ENCODE results near the gene HHIPL2.
A peak's percentile ranks its signal among the peaks of the same experiment; 100 is the strongest.

The HHIPL2 gene

DNA sequence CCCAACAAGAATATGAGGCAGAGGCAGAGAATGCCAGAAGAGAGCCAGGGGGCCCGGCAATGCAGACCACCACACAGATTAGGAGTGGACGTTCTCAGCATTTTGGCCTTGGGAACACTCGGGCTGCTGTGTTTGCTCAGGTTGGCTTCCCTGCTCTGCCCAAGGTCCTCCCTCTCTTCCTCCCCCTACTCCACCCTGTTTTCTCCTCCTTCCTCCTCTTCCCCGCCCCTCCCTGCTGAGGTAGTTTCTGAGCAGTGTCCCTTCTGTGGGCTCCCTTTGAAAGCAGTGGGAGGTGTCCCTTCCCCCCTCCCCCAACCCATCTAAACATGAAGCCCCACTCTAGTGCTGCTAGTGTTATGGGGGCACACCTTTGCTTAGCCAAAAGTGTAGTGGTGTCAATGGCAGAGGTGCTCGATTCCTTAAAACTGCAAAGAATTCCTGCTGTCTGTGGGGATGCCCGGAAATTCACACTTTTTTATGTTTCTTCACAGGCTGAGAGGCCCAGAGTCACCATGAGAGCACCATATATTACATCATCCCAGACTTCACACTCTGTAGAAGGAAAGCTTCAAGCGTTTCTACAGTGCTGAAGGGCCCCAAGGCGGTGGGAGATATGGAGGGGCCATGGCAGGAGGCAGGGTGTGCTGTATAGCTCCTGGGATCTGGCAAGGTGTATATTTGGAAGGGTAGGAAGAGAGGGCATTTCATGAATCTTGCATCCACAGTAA, at the start of gene HHIPL2:
HHIPL2 (minus strand) TSS at position 161 of the 728 bp plus-strand sequence; CDS start at position 101, 60 bp downstream.
- no peak for DNase-seq

DNA sequence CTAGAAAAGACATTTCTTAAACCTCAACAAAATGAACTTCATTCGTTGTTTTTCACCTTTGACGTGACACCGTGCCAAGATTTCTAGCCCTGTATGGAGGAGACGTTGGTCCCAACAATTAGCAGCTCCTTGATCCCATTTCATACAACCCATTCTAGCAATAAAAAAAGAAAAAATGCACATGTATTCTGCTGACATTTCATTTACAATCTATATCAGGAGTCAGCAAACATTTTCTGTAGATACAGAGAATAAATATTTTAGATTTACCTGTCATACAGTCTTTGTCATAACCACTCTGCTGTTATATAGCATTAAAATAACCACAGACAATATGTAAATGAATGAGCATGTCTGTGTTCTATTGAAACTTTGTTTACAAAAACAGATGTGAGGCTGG, 48.8 kb upstream of the HHIPL2 start:
- DNase-seq, result no peak

DNA sequence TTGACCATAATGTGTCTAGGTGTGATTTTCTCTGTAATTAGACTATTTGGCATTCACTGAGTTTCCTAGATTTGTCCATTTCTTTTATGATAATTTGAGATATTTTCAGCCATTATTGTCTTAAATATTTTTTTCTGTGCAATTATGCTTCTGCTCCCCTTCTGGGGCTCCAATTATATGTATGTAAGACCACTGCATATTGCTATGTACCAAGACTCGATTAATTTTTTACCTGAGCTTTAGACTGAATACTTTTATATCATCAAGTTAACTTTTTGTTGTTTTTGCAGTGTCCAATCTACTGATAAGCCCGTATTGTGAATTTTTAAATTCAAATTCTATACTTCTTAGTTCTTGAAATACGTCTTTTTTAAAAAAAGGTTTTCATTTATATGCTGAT, 46.9 kb upstream of the HHIPL2 start:
- DNase-seq, result no peak

DNA sequence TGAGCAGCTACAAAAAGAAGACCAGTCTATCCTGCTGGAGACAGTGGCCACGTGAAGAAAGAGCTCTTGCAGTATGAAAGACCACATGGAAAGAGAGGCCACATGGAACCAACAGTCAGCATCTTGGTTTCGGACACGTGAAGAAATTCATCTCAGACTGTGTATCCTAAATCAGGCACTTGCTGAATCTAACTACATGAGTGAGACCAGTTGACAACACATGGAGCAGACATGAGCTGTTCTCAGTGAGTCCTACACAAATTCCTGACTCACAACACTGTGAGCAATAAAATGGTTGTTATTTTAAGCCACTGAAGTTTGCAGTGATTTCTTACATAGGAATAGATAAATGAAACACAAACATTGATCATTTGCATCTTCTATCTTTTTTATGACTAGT, 44.3 kb upstream of the HHIPL2 start:
- DNase-seq, result peak; percentile 53

DNA sequence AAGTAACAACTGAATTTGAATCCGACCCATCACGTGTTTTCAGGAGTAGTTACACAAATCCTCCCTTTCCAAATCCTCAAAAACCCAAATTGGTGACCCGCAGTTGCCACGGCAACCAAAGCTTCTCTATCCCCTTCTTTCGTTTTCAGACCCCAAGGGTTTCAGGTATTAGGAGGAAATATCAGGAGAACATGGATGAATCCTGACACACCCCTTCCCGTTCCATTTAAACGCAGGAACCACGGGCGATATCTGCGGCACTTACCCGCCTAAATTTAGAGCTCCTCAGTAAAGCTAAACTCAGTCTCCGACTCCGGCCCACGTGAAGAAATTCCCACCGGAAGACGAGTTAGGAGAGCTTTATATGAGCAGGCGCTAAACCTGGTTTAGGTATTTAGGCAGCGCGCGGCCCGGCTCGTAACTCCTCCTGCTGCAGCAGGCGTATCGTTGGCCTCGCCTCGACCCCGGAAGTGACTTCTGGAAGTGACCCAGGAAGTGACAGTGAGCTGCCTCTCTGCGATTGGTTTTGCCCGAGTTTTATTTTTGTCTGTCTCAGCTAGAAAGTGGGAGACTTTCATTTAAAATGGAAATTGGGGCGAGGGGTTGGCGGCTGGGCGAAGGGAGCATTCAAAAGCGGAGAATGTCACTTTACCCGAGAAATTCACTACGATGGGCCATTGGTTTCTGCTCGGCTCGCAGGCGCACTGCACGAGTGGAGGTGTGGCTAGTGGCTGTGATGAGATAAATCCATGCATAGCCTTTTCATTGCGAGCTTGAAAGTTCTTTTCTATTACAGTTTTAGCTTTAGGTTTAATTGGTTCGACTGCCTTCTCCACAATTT, 41.8 kb upstream of the HHIPL2 start, which contains the start of gene TAF1A:
TAF1A (minus strand) TSS at position 472 of the 841 bp plus-strand sequence.
- peak; percentile 85 for DNase-seq

DNA sequence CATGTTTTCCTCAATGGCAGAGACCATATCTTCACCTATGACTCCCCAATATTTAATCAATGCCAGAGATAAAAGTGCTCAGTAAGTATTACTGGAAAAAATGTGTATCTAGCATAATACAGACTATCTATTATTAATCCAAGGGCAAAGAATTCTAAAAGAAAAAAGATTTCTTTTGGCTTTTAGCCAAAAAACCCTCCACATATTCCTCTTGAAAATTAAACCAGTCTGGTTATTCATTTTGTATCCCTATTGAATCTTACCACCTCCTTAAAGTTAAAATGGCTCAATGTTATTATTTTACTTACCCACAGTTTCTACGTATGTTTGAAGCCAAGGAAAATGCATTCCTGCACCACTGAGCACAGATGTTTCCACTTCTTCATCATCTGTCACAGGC, 40.2 kb upstream of the HHIPL2 start:
- DNase-seq, result no peak

DNA sequence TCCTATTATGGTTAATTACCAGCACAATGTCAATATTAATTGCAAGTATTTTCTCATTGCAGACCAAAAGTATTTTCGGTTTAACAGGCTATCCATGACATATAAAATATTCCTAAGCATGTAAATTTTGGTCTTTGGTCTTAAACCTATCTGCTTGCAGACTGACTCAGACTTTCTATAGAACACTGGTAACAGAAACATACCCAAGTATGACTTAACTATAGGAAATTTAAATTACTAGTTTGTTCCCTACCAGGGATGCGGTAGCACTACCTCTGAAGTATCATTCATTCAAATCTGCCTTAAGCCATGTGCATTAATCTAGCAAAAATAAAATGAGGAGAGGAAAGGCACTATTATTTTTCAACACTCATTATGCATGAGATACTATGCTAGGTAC, 38.9 kb upstream of the HHIPL2 start:
- no peak for DNase-seq

DNA sequence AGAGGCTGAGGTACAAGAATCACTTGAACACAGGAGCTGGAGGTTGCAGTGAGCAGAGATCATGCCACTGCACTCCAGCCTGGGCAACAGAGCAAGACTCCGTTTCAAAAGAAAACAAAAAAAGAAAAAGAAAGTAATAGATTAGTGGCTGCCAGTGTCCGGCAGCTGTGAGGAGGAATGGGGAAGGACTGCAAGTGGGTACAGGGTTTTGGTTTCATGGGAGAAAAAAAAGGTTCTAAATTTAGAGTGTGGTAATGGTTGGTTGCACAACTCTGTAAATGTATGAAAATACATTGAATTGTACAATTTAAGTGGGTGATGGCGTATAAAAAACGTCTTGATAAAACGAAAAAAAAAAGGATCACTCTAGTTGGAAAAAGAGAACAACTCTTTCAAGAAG, 35.2 kb upstream of the HHIPL2 start:
- no peak for DNase-seq

DNA sequence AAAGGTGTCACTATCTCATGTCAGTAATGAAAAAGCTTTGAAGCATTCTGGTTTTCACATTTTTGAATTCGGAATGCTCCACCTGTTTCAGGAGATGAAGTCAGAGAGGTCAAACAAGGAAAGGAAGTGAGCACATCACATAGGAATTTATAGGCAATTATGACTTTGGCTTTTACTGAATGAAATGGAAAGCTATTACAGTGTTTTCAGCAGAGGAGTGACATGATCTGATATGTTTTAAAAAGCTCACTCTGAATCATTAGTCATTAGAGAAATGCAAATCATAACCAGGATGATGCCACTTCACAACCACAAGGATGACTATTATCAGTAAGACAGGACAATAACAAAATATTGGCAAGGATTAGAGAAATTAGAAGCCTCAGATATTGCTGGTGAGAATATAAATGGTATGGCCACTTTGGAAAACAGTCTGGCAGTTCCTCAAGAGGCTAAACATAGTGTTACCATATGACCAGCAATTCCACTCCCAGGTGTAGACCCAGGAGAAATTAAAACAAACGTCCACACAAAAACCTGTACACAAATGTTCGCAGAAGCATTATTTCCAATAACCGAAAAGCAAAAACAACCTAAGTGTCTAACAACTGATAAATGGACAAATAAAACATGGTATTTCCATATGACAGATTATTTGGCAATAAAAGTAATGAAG, 34.3 kb upstream of the HHIPL2 start:
- peak; percentile 47 for DNase-seq

DNA sequence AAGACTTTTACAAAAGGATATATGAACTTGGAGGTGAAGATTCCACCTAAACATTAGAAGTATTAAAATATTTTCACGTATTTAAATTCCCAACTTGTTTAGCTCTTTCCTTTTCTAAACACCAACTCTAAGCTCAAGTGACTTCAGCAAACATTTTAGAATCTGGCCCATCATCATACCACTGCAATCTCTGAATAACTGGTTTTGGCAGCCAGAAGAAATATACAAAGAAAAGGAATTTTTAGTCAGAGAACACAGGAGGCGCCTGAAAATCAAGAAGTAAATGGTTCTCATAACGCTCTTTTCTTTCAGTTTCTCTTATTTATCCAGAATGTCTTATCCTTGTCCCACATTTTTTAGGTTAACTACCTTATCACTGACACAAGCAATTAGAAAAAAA, 31.4 kb upstream of the HHIPL2 start:
- DNase-seq, result no peak

DNA sequence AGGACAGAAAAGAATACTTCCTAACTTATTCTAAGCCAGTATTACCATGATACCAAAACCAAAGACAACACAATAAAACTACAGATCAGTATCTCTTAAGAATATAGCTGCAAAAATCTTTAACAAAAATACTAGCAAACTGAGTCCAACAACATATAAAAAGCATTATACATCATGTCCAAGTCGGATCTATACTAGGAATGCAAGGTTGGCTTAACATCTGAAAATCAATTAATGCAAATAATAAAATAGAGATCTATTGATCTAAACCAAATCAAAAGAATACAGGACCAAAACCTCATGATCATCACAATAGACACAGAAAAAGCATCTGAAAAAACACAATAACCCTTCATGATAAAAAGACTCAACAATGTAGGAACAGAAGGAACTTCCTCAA, 22.9 kb upstream of the HHIPL2 start:
- no peak for DNase-seq

DNA sequence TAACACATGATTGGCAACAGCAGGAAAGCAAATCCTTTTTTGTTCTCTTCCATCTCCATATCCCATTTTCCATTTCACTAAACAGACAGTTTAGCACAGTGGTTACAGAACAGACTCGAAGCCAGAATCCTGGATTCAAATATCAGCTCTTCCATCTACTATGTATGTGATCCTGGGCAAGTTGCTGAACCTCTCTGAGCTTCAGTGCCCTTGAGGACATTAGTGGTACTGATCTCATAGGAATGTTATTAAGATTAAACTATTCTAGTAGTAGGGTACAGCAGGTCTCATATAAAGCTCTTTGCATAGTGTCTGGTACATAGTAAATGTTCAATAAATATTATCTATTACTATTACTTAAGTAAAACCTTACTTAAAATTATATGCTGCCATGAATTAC, 13.8 kb upstream of the HHIPL2 start:
- DNase-seq, result no peak

DNA sequence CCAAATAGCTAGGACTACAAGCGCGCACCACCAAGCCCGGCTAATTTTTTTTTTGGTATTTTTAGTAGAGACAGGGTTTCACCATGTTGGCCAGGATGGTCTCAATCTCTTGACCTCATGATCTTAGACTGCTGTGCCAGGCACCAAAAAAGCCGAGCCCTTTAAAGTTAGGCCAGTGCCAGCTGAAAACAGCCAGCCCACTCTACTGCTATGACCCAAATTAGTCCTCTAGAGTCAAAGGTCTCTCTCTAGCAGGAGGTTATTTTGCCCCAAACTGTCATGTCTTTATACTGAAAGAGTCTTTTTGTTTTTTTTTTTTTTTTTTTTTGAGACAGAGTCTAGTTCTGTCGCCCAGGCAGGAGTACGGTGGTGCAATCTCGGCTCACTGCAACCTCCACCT, 9.7 kb upstream of the HHIPL2 start:
- DNase-seq, result no peak

DNA sequence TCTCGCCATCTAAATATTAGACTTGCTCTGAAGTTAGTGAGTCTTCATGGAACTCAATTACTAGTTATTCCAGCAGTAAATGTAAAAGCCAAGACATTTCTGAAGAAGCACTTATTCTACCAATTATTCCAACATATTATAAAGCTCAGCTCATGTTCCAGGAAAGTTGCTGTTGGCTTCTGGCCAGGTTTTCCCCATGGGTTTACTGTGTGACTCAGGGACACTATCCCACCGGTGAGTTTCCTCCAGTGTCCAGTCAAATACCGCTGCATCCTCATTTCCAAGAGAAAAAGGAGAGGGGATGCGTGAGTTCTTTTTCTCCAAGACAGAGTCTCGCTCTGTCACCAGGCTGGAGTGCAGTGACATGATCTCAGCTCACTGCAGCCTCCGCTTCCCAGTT, 9.2 kb upstream of the HHIPL2 start:
- no peak for DNase-seq

DNA sequence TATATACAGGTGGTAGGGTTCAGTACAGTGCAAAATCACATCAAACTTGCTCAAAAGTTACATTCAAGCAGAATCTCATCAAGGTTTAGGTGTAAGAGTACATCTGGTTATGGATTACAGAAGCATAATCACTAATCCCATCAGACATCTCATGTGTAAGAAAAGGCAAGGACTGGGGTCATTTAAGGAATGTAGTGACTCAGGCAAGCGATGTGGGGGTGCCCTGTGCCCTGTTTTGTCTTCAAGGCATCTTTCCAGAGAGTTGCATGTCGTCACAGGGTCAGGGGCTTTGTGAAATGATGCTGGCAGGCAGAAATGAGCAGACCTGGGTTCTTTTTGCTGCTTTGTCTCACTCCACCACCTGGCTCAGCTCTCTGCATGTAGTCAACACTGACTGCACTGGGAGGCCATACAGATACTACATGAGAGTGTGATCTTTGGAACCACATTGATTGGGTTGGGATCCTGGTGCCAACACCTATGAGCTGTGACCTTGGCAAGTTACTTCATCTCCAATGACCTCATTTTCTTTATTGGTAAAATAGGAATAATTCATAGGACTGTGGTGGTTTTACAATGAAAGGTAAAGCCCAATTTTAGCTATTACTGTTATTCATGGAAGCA, 8.2 kb upstream of the HHIPL2 start:
- DNase-seq, result peak; percentile 50

DNA sequence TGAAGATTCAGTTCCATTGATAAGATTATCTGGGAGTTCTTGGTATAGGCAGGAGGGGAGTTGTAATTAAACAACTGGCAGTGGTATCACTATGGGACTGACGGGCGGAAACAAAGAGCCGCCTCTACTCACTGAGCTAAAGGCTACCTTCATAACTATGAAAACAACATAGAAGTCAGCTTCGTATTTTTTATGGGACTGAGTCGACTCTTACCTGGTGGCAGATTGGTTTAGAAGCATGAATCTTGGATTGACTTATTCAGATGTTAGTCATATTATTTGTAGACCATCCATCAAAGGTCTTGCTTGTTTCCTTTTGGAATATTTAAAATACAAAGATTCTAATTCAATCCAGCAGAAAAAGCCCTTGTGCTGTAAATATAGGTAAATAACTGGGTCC, 6.3 kb upstream of the HHIPL2 start:
- DNase-seq, result no peak

DNA sequence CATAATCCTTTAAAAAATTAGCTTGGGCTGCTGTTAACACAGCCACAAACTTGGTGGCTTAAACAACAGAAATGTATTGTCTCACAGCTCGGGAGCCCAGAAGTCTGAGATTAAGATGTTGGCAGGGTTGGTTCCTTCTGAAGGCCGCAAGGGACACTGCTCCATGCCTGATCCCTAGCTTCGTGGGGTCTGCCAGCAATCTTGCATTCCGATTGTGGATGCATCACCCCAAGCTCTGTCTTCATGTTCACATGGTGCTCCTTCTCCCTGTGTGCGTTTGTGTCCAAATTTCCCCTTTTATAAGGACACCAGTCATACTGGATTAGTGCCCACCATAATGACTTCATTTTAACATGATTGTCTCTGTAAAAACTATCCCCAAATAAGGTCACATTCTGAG, 5.0 kb upstream of the HHIPL2 start:
- DNase-seq, result no peak

DNA sequence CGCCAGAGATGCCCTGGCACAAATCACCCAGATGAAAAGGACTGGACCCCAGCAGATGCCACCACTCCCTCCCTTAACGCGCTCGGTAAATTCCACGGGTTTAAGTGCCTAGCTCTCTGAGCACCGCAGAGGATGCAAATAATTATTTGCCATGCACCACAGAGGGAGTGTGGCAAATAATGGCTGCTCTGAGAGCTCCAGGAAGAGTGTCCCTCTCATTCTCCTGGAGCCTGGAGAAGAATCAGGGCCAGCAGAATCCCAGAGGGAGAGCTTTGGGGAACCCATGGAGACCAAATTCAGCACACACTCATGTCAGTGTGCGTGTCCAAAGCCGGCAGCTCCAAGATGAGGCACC, 667 bp downstream of the HHIPL2 start:
- no peak for DNase-seq

DNA sequence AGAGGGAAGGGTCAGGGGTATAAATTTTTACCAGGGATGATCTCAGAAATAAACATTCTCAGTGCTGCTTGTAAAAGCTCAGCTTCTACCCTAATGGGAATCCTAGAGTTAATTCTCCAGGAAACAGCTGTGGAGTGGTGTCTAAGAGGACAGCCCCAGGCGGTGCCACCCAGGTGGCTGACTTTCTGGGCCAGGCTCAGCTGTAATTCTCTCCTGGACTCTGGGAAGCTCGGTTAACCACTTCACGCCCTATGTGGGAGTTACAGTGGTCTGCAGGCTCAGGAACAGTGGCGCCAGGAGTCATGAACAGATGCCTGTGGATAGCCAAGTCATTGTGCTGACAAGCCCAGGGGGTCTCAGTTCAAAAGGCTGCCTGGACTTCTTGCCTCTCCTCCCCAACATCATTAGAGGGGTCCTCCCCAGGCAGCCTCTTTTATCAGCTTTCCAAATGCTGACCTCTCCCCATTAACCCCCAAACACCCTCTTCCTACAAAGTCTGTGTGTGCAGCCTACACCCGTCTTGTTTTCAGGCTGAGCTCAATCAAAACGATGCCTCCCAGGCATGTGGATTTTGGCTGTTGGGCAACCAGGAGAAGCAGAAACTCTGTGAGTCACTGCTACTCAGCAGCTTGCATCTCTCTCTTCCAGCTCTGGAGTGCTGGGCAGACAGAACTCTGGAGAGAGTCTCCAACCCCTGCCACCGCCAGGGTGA, 1.2 kb downstream of the HHIPL2 start:
- DNase-seq, result peak; percentile 82

DNA sequence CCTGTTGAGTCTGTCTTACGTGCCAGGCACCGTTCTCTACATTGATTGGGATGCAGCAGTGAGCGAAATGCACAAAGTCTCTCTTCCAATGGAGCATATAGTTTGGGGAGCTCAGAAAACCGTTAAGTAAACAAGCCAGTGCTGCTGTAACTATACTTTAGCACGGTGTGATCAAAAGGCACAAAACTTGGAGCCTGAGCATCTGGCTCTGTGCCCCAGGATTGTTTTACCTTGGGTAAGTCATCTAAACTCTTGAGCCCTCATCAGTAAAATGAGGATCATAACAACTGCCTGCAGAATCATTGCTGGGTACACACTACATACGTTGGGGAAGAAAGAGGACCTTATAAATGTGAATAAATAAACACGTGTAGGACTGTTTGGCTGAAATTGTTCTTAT, 1.8 kb downstream of the HHIPL2 start:
- DNase-seq, result no peak

DNA sequence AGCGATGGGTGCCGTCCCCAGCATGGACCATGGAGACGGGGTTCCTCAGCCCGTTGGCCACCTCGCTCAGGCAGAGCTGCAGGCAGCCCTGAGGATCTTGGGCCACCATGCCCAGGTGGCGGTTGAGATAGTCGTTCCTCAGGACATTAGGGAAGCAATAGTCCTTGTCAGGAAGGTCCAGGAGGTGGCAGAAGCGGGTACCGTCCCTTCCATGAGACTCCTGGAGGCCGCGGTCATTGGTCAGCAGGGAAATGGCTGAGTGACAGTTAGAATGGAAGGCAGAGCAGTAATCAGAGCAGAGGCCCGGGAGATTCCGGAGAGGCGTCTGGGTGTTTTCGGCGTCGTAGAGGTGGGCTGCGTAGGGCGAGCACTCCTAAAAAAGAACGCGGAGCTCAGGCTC, 4.1 kb downstream of the HHIPL2 start:
- DNase-seq, result no peak

DNA sequence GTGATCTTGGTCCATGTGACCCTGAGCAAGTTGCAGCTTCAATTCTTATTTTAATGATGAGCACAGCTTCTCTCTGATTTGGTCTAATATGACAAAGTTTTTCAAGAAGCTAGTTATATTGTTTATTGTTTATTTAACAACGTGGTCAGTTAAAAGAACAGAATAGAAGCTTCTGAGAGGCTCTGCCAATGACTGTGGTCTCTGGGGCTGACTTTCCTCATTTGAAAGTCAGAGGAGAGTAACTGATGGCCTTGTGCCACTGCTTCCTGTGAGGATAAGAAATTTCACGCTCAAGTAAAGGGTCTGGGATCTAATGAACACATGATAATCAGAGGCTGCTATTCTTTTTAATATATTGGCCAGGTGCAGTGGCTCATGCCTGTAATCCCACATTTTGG, 7.3 kb downstream of the HHIPL2 start:
- DNase-seq, result no peak

Data from HCEC 1CT (cell line).